OCI-LY7 (cell line): ENCODE data around the gene CCDC60. TPM values are rescaled to one million over a fixed set of nuclear protein-coding genes. Genes with fewer than 3 reads are reported as not detected.

ENCODE experiments used
- BruUV-seq: library from RNA; stranded (reverse); fragments of 400-500 nt; replicated peaks from 2 replicates; lab custom pipeline; 2021; lab: Mats Ljungman, UMichigan
- CTCF ChIA-PET: fragments of 300-600 bp; sonication (Branson Sonifier 250); formaldehyde crosslinking; loops from one replicate; lab custom pipeline; 2022; ENCODE audit warnings: antibody characterized with exemption; ENCODE audit not compliant: unreplicated experiment; lab: Charles Lee
- POLR2A ChIA-PET: fragments of 300-600 bp; sonication (Branson Sonifier 250); formaldehyde crosslinking; loops from one replicate; lab custom pipeline; 2022; ENCODE audit warnings: antibody characterized with exemption; lab: Charles Lee
- DNase-seq: peaks from one replicate; pipeline ENCODE4 v3.0.0-alpha.2; 2015; ENCODE audit warnings: low spot score
- H2AFZ ChIP-seq: fragments of 200-600 bp; sonication (generic), shearing (Covaris generic); 2 replicates; pipeline ENCODE4 v1.6.1; 2014; ENCODE audit warnings: mild to moderate bottlenecking, antibody characterized with exemption, low read length, moderate library complexity
- H3K27ac ChIP-seq: fragments of 200-600 bp; sonication (generic); 2 replicates; pipeline ENCODE4 v1.5.1; 2014; ENCODE audit warnings: mixed run types, low read depth, mild to moderate bottlenecking, moderate library complexity, low read length, inconsistent platforms; ENCODE audit not compliant: poor library complexity, severe bottlenecking
- H3K36me3 ChIP-seq: fragments of 200-600 bp; sonication (generic); 2 replicates; pipeline ENCODE4 v1.6.1; 2014; ENCODE audit warnings: mild to moderate bottlenecking, antibody characterized with exemption, low read length, moderate library complexity, mixed read lengths; ENCODE audit not compliant: insufficient read depth
- H3K4me1 ChIP-seq: fragments of 200-600 bp; sonication (generic); 2 replicates; pipeline ENCODE4 v1.5.1; 2014; ENCODE audit warnings: mild to moderate bottlenecking, low read length; ENCODE audit not compliant: insufficient read depth, poor library complexity, severe bottlenecking
- H3K4me2 ChIP-seq: fragments of 200-600 bp; sonication (generic); 2 replicates; pipeline ENCODE4 v1.6.1; 2014; ENCODE audit warnings: mild to moderate bottlenecking, low read length
- H3K4me3 ChIP-seq: fragments of 200-600 bp; sonication (generic); 2 replicates; pipeline ENCODE4 v1.5.1; 2014; ENCODE audit warnings: mild to moderate bottlenecking, low read depth, low read length; ENCODE audit not compliant: poor library complexity, severe bottlenecking
- H3K79me2 ChIP-seq: fragments of 200-600 bp; sonication (generic); 2 replicates; pipeline ENCODE4 v1.6.1; 2016; ENCODE audit warnings: low read depth, mild to moderate bottlenecking, low read length, moderate library complexity, mixed read lengths; ENCODE audit not compliant: insufficient read depth
- H3K9me2 ChIP-seq: fragments of 200-600 bp; sonication (generic); 2 replicates; pipeline ENCODE4 v1.6.1; 2016; ENCODE audit warnings: mild to moderate bottlenecking, low read length, mixed read lengths; ENCODE audit not compliant: insufficient read depth
- H3K9me3 ChIP-seq: fragments of 200-600 bp; sonication (generic); 2 replicates; pipeline ENCODE4 v1.6.1; 2014; ENCODE audit warnings: mild to moderate bottlenecking, mixed run types, low read length, mixed read lengths
- H4K20me1 ChIP-seq: fragments of 200-600 bp; sonication (generic); 2 replicates; pipeline ENCODE4 v1.6.1; 2014; ENCODE audit warnings: mild to moderate bottlenecking, antibody characterized with exemption, low read length, moderate library complexity, mixed read lengths; ENCODE audit not compliant: insufficient read depth
- CTCF ChIP-seq: fragments of 200-600 bp; sonication (generic); conservative IDR thresholded peaks from 2 replicates; pipeline ENCODE4 v1.5.1; 2014; ENCODE audit warnings: mild to moderate bottlenecking, antibody characterized with exemption, low read length, moderate library complexity, mixed read lengths
- EZH2phosphoT487 ChIP-seq: fragments of 200-600 bp; sonication (generic); IDR thresholded peaks from 2 replicates; pipeline ENCODE4 v1.6.1; 2018; ENCODE audit warnings: low read depth, borderline replicate concordance, mild to moderate bottlenecking, mixed run types, antibody characterized with exemption, low read length, moderate library complexity, mixed read lengths
- intact Hi-C: fragments of 100-400 bp; cut with micrococcal nuclease; formaldehyde crosslinking; loops from one replicate; pipeline ENCODE4 v1.10.0; 2022; ENCODE audit not compliant: unreplicated experiment
- total RNA-seq, 2 experiments: library from RNA; depleted of rRNA in 1 of 2; stranded (reverse); fragments of >200 nt in 1 of 2; shearing (Covaris generic) in 1 of 2; gene quantifications; 2 replicates each; pipeline ENCODE4 v1.2.3, GENCODE V29; 2014 to 2022

The CCDC60 gene
- total RNA-seq, 2 experiments from 2014 or later = not detected

GRCh38 chr12:119319638-119320037 lies 14.9 kb upstream of the CCDC60 start:
- Histone ChIP-seq H3K9me3 (no peaks in the 10 kb centered on the region), H3K4me1 (no peaks in the 10 kb centered on the region), H3K36me3 (no peaks in the 10 kb centered on the region), H3K4me3 (no peak overlapping the region), H4K20me1 (no peaks in the 10 kb centered on the region; the same call in 1 of the 2 replicates), H3K27ac (no peak overlapping the region), H3K4me2 (no peak overlapping the region), H3K9me2 (no peaks in the 10 kb centered on the region), H2AFZ (no peak overlapping the region), H3K79me2 (no peaks in the 10 kb centered on the region)
- no TSS peak for BruUV-seq
- TF ChIP-seq CTCF (no peak), EZH2phosphoT487 (no peak)
- ChIA-PET POLR2A (no interaction called here), CTCF (no interaction called here)
- intact Hi-C loops = no loop called here
- DNase-seq = no peak

GRCh38 chr12:119320678-119321077 lies 13.9 kb upstream of the CCDC60 start:
- Histone ChIP-seq H3K4me3 (no peak overlapping the region), H3K9me3 (no peaks in the 10 kb centered on the region), H3K4me1 (no peaks in the 10 kb centered on the region), H3K9me2 (no peaks in the 10 kb centered on the region), H2AFZ (no peak overlapping the region), H3K79me2 (no peaks in the 10 kb centered on the region), H3K36me3 (no peaks in the 10 kb centered on the region), H3K27ac (no peak overlapping the region), H4K20me1 (no peaks in the 10 kb centered on the region; the same call in 1 of the 2 replicates), H3K4me2 (no peak overlapping the region)
- no peak for DNase-seq
- BruUV-seq = no TSS peak
- POLR2A ChIA-PET = no interaction called here
- TF ChIP-seq CTCF (no peak), EZH2phosphoT487 (no peak)
- CTCF ChIA-PET = no interaction called here
- intact Hi-C loops = no loop called here

GRCh38 chr12:119322301-119322723 lies 12.2 kb upstream of the CCDC60 start:
- Histone ChIP-seq H3K27ac (no peak overlapping the region), H3K36me3 (no peaks in the 10 kb centered on the region), H3K4me3 (no peak overlapping the region), H3K9me3 (no peaks in the 10 kb centered on the region), H4K20me1 (no peaks in the 10 kb centered on the region), H3K4me1 (no peaks in the 10 kb centered on the region), H3K79me2 (no peaks in the 10 kb centered on the region), H2AFZ (no peak overlapping the region), H3K4me2 (no peak overlapping the region), H3K9me2 (no peaks in the 10 kb centered on the region)
- TF ChIP-seq EZH2phosphoT487 = no peak
- TF ChIP-seq CTCF = no peak
- DNase-seq = no peak
- POLR2A ChIA-PET = interaction anchor here (1.4 kb wide), 1 partner anchor 9 kb away, joined by 5 read pairs; no protein-coding TSS in a partner anchor
- intact Hi-C loops = no loop called here
- CTCF ChIA-PET = no interaction called here
- no TSS peak for BruUV-seq
